ENCODE results near the gene KRTDAP. TPM values are rescaled to one million over a fixed set of nuclear protein-coding genes. Genes with fewer than 3 reads are reported as not detected.
A peak's percentile ranks its signal among the peaks of the same experiment; 100 is the strongest.

The KRTDAP gene
- total and polyA plus RNA-seq, 10 of the 15 experiments (the other 5 are each of a cell fraction or from before 2014, with no cell fraction given) = 0.23 TPM; not detected in 9

GRCh38 chr19:35516310-35516709 lies 26.0 kb upstream of the KRTDAP start (continued):
- TF ChIP-seq EGR1 (IDR thresholded peaks at IDR 0.05; ENCODE audit: borderline replicate concordance in 1 of 2, low read depth in 2 of 2, low read length in 2 of 2) (no peak), SKIL (IDR thresholded peaks at IDR 0.05; ENCODE audit: low read depth, poor library complexity, severe bottlenecking) (no peak), MYC (IDR thresholded peaks at IDR 0.05; ENCODE audit: insufficient read depth, insufficient read length, insufficient replicate concordance, low read length, severe bottlenecking) (no peak)

GRCh38 chr19:35514282-35514809 lies 24.1 kb upstream of the KRTDAP start:
- no peaks in the 10 kb centered on the region for H3K9me3 ChIP-seq (replicated peaks; ENCODE audit: control insufficient read depth, insufficient read depth, low read length)
- H3K4me3 ChIP-seq = no peak overlapping the region
- ChIA-PET SMC1A (ENCODE audit: uncharacterized antibody, unreplicated experiment) (no interaction called here), RAD21 (ENCODE audit: unreplicated experiment) (interaction anchor here (0.6 to 1.3 kb wide), 3 partner anchors 11 to 78 kb away, joined by 3 to 4 read pairs (median 3); no protein-coding TSS in a partner anchor), CTCF (interaction anchor here (0.7 to 3.6 kb wide), 6 partner anchors 9 to 1621 kb away, joined by 3 to 19 read pairs (median 3); no protein-coding TSS in a partner anchor), POLR2A (interaction anchor here (1.0 kb wide), 1 partner anchor 109 kb away, joined by 3 read pairs; no protein-coding TSS in a partner anchor)
- intact Hi-C loops (cut with micrococcal nuclease; ENCODE audit: unreplicated experiment) = no loop called here
- no peak overlapping the region for H2AFZ ChIP-seq (ENCODE audit: control insufficient read depth, low read depth, low read length)
- H3K79me2 ChIP-seq (ENCODE audit: control insufficient read depth, insufficient read depth, low read length) = no peaks in the 10 kb centered on the region
- no peak overlapping the region for H3K9ac ChIP-seq (ENCODE audit: control insufficient read depth, insufficient read depth, low read length)
- no peak for DNase-seq (ENCODE audit: low read depth, low spot score)
- H3K27me3 ChIP-seq (replicated peaks in 1 of 2; ENCODE audit: control insufficient read depth in 2 of 2, insufficient read depth in 2 of 2, low read length in 1 of 2) = no peaks in the 10 kb centered on the region; a peak in 1 of 4 replicates
- peaks cover 3% of the 10 kb centered on the region; the same call in 1 of the 2 replicates for H3K4me1 ChIP-seq (ENCODE audit: control insufficient read depth, insufficient read depth, low read length)
- FAIRE-seq = no peak
- BruUV-seq (replicated peaks) = no TSS peak
- no peak overlapping the region for H3K27ac ChIP-seq (ENCODE audit: control insufficient read depth, insufficient read depth)
- in situ Hi-C loops (cut with MboI) = no loop called here
- WGBS (ENCODE audit: insufficient coverage, insufficient replicate concordance, low lambda C conversion rate, missing lambda C conversion rate) = 20% methylated on average over 20 of the region's 20 CpGs
- no peaks in the 10 kb centered on the region for H4K20me1 ChIP-seq (ENCODE audit: control insufficient read depth, insufficient read depth)
- no peak for ATAC-seq
- H3K36me3 ChIP-seq (ENCODE audit: control insufficient read depth in 2 of 2, insufficient read depth in 2 of 2, low read length in 1 of 2) = no peaks in the 10 kb centered on the region
- H3K4me2 ChIP-seq (ENCODE audit: control insufficient read depth, insufficient read depth) = no peak overlapping the region
- 0 out of 2 replicates have a peak, but pooled peaks have one; percentile 22 for TF ChIP-seq DPF2 (IDR thresholded peaks at IDR 0.05)
- TF ChIP-seq RBBP5 (conservative IDR thresholded peaks at IDR 0.05) = no peak
- TF ChIP-seq GATAD2B (conservative IDR thresholded peaks at IDR 0.05; ENCODE audit: low read depth) = 0 out of 2 replicates have a peak, but pooled peaks have one; percentile 37
- peak in 1 of 2 experiments; percentile 72; a peak in 2 of 4 replicates for TF ChIP-seq BHLHE40 (IDR thresholded peaks at IDR 0.05; ENCODE audit: borderline replicate concordance in 1 of 2, low read depth in 2 of 2, low read length in 1 of 2)
- 0 out of 2 replicates have a peak, but pooled peaks have one; percentile 28 for TF ChIP-seq IKZF1 (conservative IDR thresholded peaks at IDR 0.05)

All from GM12878 (cell line).